HL-60 (cell line): Measurements from ENCODE around the gene MAN1A2.

Source experiments
- GABPA ChIP-seq: IDR thresholded peaks from 2 replicates; pipeline ENCODE4 v1.6.1; 2012; ENCODE audit warnings: low read depth
- POLR2AphosphoS5 ChIP-seq: IDR thresholded peaks from 2 replicates; pipeline ENCODE4 v1.6.1; 2012; ENCODE audit warnings: low read depth
- TF ChIP-seq, protein P1 (sequence below): IDR thresholded peaks from one replicate; pipeline ENCODE4 v1.5.1; 2011; ENCODE audit warnings: low read length, control low read depth, inconsistent platforms; ENCODE audit not compliant: insufficient read depth
- TF ChIP-seq, protein P2 (sequence below): IDR thresholded peaks from 2 replicates; pipeline ENCODE4 v1.6.1; 2012; ENCODE audit warnings: low read depth; ENCODE audit not compliant: insufficient replicate concordance

DNA sequence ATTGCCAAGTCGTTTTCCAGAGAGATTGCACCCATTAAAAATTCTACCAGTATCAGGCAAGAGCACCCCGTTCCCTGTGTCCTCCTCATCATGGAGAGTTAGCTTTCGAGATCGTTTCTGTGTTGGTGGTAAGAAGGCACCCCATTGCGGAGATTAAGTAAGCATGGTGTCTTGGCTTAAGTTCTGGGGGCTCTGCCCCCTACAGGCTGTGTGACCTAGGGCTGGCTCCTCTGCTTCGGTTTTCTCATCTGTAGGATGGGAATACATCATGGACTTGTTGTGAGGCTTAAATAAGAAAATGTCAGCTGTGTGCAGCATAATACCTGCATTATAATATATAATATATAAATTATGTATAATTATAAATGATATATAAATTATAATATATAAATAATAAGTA is 201.8 kb downstream of the MAN1A2 start:
- TF ChIP-seq GABPA = no peak
- TF ChIP-seq, protein P1, sequence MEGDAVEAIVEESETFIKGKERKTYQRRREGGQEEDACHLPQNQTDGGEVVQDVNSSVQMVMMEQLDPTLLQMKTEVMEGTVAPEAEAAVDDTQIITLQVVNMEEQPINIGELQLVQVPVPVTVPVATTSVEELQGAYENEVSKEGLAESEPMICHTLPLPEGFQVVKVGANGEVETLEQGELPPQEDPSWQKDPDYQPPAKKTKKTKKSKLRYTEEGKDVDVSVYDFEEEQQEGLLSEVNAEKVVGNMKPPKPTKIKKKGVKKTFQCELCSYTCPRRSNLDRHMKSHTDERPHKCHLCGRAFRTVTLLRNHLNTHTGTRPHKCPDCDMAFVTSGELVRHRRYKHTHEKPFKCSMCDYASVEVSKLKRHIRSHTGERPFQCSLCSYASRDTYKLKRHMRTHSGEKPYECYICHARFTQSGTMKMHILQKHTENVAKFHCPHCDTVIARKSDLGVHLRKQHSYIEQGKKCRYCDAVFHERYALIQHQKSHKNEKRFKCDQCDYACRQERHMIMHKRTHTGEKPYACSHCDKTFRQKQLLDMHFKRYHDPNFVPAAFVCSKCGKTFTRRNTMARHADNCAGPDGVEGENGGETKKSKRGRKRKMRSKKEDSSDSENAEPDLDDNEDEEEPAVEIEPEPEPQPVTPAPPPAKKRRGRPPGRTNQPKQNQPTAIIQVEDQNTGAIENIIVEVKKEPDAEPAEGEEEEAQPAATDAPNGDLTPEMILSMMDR = no peak
- TF ChIP-seq, protein P2, sequence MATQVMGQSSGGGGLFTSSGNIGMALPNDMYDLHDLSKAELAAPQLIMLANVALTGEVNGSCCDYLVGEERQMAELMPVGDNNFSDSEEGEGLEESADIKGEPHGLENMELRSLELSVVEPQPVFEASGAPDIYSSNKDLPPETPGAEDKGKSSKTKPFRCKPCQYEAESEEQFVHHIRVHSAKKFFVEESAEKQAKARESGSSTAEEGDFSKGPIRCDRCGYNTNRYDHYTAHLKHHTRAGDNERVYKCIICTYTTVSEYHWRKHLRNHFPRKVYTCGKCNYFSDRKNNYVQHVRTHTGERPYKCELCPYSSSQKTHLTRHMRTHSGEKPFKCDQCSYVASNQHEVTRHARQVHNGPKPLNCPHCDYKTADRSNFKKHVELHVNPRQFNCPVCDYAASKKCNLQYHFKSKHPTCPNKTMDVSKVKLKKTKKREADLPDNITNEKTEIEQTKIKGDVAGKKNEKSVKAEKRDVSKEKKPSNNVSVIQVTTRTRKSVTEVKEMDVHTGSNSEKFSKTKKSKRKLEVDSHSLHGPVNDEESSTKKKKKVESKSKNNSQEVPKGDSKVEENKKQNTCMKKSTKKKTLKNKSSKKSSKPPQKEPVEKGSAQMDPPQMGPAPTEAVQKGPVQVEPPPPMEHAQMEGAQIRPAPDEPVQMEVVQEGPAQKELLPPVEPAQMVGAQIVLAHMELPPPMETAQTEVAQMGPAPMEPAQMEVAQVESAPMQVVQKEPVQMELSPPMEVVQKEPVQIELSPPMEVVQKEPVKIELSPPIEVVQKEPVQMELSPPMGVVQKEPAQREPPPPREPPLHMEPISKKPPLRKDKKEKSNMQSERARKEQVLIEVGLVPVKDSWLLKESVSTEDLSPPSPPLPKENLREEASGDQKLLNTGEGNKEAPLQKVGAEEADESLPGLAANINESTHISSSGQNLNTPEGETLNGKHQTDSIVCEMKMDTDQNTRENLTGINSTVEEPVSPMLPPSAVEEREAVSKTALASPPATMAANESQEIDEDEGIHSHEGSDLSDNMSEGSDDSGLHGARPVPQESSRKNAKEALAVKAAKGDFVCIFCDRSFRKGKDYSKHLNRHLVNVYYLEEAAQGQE = no peak
- TF ChIP-seq POLR2AphosphoS5 = no peak
